ENCODE results near the gene NLRP12.
A peak's percentile ranks its signal among the peaks of the same experiment; 100 is the strongest.
"Not testable (repeated sequence)": the region's sequence is repeated elsewhere in the genome, so short reads cannot be mapped to it uniquely, and the experiment has no call there.

NLRP12 gene

DNA sequence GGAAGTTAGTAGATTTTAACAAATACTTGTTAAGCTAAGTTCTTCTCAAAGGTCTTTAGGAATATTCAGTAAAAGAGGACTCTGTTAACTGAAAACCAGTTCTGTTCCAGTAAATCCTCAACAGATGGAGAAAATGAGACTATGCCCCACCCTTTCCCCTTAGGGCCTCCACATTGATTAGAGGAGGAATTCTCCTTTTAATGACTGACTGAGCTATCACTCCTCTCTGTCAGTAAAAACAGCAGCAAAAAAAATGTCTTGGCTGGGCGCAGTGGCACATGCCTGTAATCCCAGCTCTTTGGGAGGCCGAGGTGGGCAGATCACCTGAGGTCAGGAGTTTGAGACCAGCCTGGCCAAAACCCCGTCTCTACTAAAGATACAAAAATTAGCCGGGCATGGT, 50.1 kb downstream of the NLRP12 start:
- DNase-seq, result no peak

GRCh38 chr19:53772943-53773342, 51.2 kb downstream of the NLRP12 start:
- DNase-seq, result peak; percentile 58

DNA sequence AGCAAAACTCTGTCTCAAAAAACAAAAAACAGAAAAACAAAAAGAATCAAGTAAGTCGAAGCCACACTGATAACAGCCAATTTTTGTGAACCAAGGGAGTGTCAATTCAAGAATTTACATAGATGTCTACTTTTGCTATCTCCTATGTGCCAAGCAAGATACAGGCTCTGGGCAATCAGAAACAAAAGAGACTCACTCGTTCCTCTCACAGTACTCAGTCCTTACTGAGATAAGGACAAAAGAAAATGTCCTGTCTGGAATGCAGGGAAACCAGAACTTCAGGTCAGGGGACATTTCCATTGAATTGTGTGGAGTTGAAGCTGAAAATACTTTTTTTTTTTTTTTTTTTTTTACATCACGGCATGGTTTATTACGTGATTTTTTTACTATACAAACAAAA, 53.0 kb downstream of the NLRP12 start:
- no peak for DNase-seq

- DNase-seq, result not testable (repeated sequence)
These were observed 54.3 kb downstream of the NLRP12 start for GRCh38 chr19:53769696-53770309.

DNA sequence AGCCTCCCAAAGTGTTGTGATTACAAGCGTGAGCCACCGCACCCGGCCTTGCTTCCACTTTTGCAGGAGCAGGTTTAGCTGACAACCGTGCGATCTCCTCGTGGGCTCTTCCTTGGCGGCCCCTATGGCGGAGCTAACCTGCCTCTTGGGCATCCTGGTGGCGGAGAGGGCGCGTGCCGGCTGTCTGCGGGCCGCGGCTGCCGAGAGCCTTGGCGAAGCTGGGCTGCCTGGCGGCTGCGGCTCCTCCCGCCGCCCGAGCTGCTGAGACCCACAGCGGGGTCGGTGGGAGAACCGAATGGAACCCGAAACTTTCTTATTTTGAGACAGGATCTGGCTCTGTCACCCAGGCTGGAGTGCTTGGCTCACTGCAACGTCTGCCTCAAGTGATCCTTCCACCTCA, 55.7 kb downstream of the NLRP12 start:
- DNase-seq, result no peak

- not testable (repeated sequence) for DNase-seq
These were observed 65.1 kb downstream of the NLRP12 start for GRCh38 chr19:53758991-53759390.

All from MV-4-11 (cell line).